Tracheal epithelial cell (primary cell): ENCODE data around the gene FBXW10. TPM values are rescaled to one million over a fixed set of nuclear protein-coding genes. Genes with fewer than 3 reads are reported as not detected.

Experiments
- total RNA-seq: library from RNA; depleted of rRNA; stranded (reverse); fragments of >200 nt; gene quantifications from 2 replicates; pipeline ENCODE4 v1.2.1, GENCODE V29; 2014

FBXW10 gene
- under 0.01 and 0.21 TPM in 2 replicates for total RNA-seq

GRCh38 chr17:18743699-18744421 is at the start of gene FBXW10:
Gene FBXW10 (plus strand): TSS chr17:18744054. CDS start chr17:18744245, 191 bp downstream.

GRCh38 chr17:18780991-18781718 is 37.3 kb downstream of the FBXW10 start, which contains the start of gene TVP23B:
Gene TVP23B (plus strand): TSS chr17:18781183. CDS start chr17:18781294, 111 bp downstream.

Other genes starting within 250 kb of the FBXW10 start
- not detected in 2 replicates for gene TBC1D28, start 99.7 kb upstream of the FBXW10 start, total RNA-seq
- 1.7 and 3.4 TPM in 2 replicates for gene FOXO3B, start 61.7 kb upstream of the FBXW10 start, total RNA-seq
- gene TVP23B, start 37.1 kb downstream of the FBXW10 start, total RNA-seq, result 123 and 129 TPM in 2 replicates
- gene PRPSAP2, start 114.1 kb downstream of the FBXW10 start, total RNA-seq, result 36.9 and 37.1 TPM in 2 replicates
- under 0.01 TPM in 1 of 2 replicates, not detected in the other for gene SLC5A10, start 208.1 kb downstream of the FBXW10 start, total RNA-seq